H1 (cell line): ENCODE measurements around the gene DGUOK. TPM values are rescaled to one million over a fixed set of nuclear protein-coding genes. Genes with fewer than 3 reads are reported as not detected.

Experiments used
- CTCF ChIA-PET: fragments of 300-600 bp; sonication (Branson Sonifier 250); formaldehyde crosslinking; loops from one replicate; lab custom pipeline; 2021; ENCODE audit not compliant: partially characterized antibody; lab: Charles Lee
- POLR2A ChIA-PET: fragments of 300-600 bp; sonication (Branson Sonifier 250); formaldehyde crosslinking; loops from one replicate; lab custom pipeline; 2021; ENCODE audit warnings: inconsistent platforms; ENCODE audit not compliant: partially characterized antibody; lab: Charles Lee
- DNase-seq, 2 experiments: peaks; one replicate each; pipeline versions ENCODE4 v3.0.0 to v3.0.0-alpha.2; 2010 to 2022; ENCODE audit warnings: low spot score in 2 of 2, low read depth in 1 of 2, mixed read lengths in 1 of 2
- FAIRE-seq: peaks from 2 replicates; lab custom pipeline; 2011; peaks lifted over from hg19 to GRCh38; lab: Jason Lieb, UNC
- H2AFZ ChIP-seq: 2 replicates; pipeline ENCODE4 v1.8.1; 2012; ENCODE audit warnings: low read length, inconsistent platforms
- H2AK5ac ChIP-seq: 2 replicates; pipeline ENCODE4 v1.6.1; 2013; ENCODE audit warnings: low read depth, low read length
- H2BK120ac ChIP-seq: replicated peaks from 2 replicates; pipeline ENCODE3; 2013; ENCODE audit warnings: low read depth, low read length, inconsistent platforms
- H2BK12ac ChIP-seq: 2 replicates; pipeline ENCODE4 v1.6.1; 2013; ENCODE audit warnings: low read depth, low read length
- H2BK15ac ChIP-seq: 2 replicates; pipeline ENCODE4 v1.6.1; 2013; ENCODE audit warnings: low read length
- H2BK20ac ChIP-seq: 2 replicates; pipeline ENCODE4 v1.6.1; 2013; ENCODE audit warnings: low read length
- H2BK5ac ChIP-seq: 2 replicates; pipeline ENCODE4 v1.6.1; 2013; ENCODE audit warnings: low read depth, low read length
- H3K14ac ChIP-seq: 2 replicates; pipeline ENCODE4 v1.6.1; 2013; ENCODE audit warnings: inconsistent platforms; ENCODE audit not compliant: insufficient read length
- H3K18ac ChIP-seq: 2 replicates; pipeline ENCODE4 v1.6.1; 2013; ENCODE audit warnings: low read length; ENCODE audit errors: extremely low read depth
- H3K23ac ChIP-seq: 2 replicates; pipeline ENCODE4 v1.6.1; 2013; ENCODE audit warnings: inconsistent platforms; ENCODE audit not compliant: insufficient read length
- H3K23me2 ChIP-seq: 2 replicates; pipeline ENCODE4 v1.6.1; 2013; ENCODE audit warnings: low read depth, low read length
- H3K27ac ChIP-seq: 2 replicates; pipeline ENCODE4 v1.6.1; 2011; ENCODE audit warnings: low read depth, low read length, inconsistent platforms
- H3K27me3 ChIP-seq, 4 experiments: replicated peaks in 1 of 4; 1 replicate in 1 of 4; 2 replicates in 3 of 4; pipeline versions ENCODE4 v1.6.1 to v1.8.1; 2011 to 2013; ENCODE audit warnings: low read length in 3 of 4, mild to moderate bottlenecking in 3 of 4, inconsistent platforms in 2 of 4, mixed read lengths in 2 of 4, moderate library complexity in 1 of 4; ENCODE audit not compliant: control insufficient read depth in 3 of 4, insufficient read depth in 3 of 4; ENCODE audit errors: extremely low read depth in 1 of 4
- H3K36me3 ChIP-seq, 4 experiments: 2 replicates each; pipeline versions ENCODE4 v1.6.1 to v1.8.1; 2011 to 2013; ENCODE audit warnings: mild to moderate bottlenecking in 4 of 4, low read length in 3 of 4, moderate library complexity in 2 of 4, control low read depth in 1 of 4, inconsistent platforms in 1 of 4; ENCODE audit not compliant: insufficient read depth in 4 of 4, control insufficient read depth in 2 of 4
- H3K4ac ChIP-seq: replicated peaks from 2 replicates; pipeline ENCODE3; 2013; ENCODE audit warnings: low read length, low read depth, mixed read lengths, inconsistent platforms; ENCODE audit not compliant: insufficient read length
- H3K4me1 ChIP-seq, 4 experiments: replicated peaks in 1 of 4; 1 replicate in 1 of 4; 2 replicates in 3 of 4; pipeline versions ENCODE4 v1.6.1 to v1.8.1; 2011 to 2013; ENCODE audit warnings: low read length in 3 of 4, inconsistent platforms in 2 of 4, mixed read lengths in 1 of 4; ENCODE audit not compliant: insufficient read depth in 4 of 4, control insufficient read depth in 3 of 4
- H3K4me2 ChIP-seq, 2 experiments: 2 replicates each; pipeline versions ENCODE4 v1.6.1 to v1.8.1; 2011 to 2013; ENCODE audit warnings: low read depth in 2 of 2, low read length in 2 of 2, control low read depth in 1 of 2, inconsistent platforms in 1 of 2, mild to moderate bottlenecking in 1 of 2; ENCODE audit not compliant: insufficient read depth in 1 of 2
- H3K4me3 ChIP-seq, 4 experiments: fragments of 200-600, 300-600 bp in 1 of 4; sonication (generic), shearing (Covaris generic), sonication (Bioruptor Twin) in 1 of 4; 2 replicates each; pipeline versions ENCODE4 v1.5.1 to v1.8.1; 2011 to 2016; ENCODE audit warnings: low read length in 4 of 4, low read depth in 3 of 4, control low read depth in 2 of 4, inconsistent platforms in 2 of 4, mild to moderate bottlenecking in 2 of 4, mixed read lengths in 1 of 4, moderate library complexity in 1 of 4; ENCODE audit not compliant: insufficient read depth in 2 of 4; ENCODE audit errors: extremely low read depth in 1 of 4
- H3K56ac ChIP-seq: replicated peaks from 2 replicates; pipeline ENCODE3; 2013; ENCODE audit warnings: low read depth, mild to moderate bottlenecking, mixed read lengths, low read length, inconsistent platforms; ENCODE audit not compliant: insufficient read length
- H3K79me1 ChIP-seq: 2 replicates; pipeline ENCODE4 v1.6.1; 2013; ENCODE audit warnings: low read depth, low read length, control low read depth
- H3K79me2 ChIP-seq, 2 experiments: 2 replicates each; pipeline versions ENCODE4 v1.6.1 to v1.8.1; 2012 to 2013; ENCODE audit warnings: low read length in 2 of 2, mild to moderate bottlenecking in 2 of 2, inconsistent platforms in 1 of 2; ENCODE audit not compliant: insufficient read depth in 2 of 2, control insufficient read depth in 1 of 2
- H3K9ac ChIP-seq, 4 experiments: replicated peaks in 1 of 4; 1 replicate in 1 of 4; 2 replicates in 3 of 4; pipeline versions ENCODE4 v1.6.1 to v1.8.1; 2011 to 2013; ENCODE audit warnings: low read depth in 3 of 4, low read length in 3 of 4, control low read depth in 2 of 4, mild to moderate bottlenecking in 2 of 4, moderate library complexity in 2 of 4, inconsistent platforms in 1 of 4; ENCODE audit errors: extremely low read depth in 1 of 4
- H3K9me3 ChIP-seq, 2 experiments: 2 replicates each; pipeline versions ENCODE4 v1.6.1 to v1.8.1; 2012 to 2013; ENCODE audit warnings: mild to moderate bottlenecking in 2 of 2, moderate library complexity in 2 of 2, control low read depth in 1 of 2, inconsistent platforms in 1 of 2, low read depth in 1 of 2, low read length in 1 of 2, mixed read lengths in 1 of 2; ENCODE audit not compliant: insufficient read depth in 2 of 2
- H4K20me1 ChIP-seq, 2 experiments: replicated peaks in 1 of 2; 2 replicates each; pipeline versions ENCODE3 to v1.8.1; 2011 to 2013; ENCODE audit warnings: inconsistent platforms in 2 of 2, low read length in 2 of 2, mild to moderate bottlenecking in 1 of 2; ENCODE audit not compliant: insufficient read depth in 2 of 2, control insufficient read depth in 1 of 2
- H4K5ac ChIP-seq: 2 replicates; pipeline ENCODE4 v1.6.1; 2013; ENCODE audit warnings: low read length, low read depth, mixed read lengths, inconsistent platforms; ENCODE audit not compliant: insufficient read length
- H4K8ac ChIP-seq: 2 replicates; pipeline ENCODE4 v1.8.0; 2013; ENCODE audit warnings: mild to moderate bottlenecking, moderate library complexity, low read length, inconsistent platforms; ENCODE audit not compliant: insufficient read depth; ENCODE audit errors: extremely low read depth
- H4K91ac ChIP-seq: replicated peaks from 2 replicates; pipeline ENCODE3; 2013; ENCODE audit warnings: low read length, mixed read lengths, inconsistent platforms; ENCODE audit not compliant: insufficient read length
- BCL11A ChIP-seq, 2 experiments: IDR thresholded peaks; one replicate each; pipeline ENCODE4 v1.6.1; 2011; ENCODE audit warnings: low read depth in 2 of 2, low read length in 2 of 2, mild to moderate bottlenecking in 2 of 2
- BRCA1 ChIP-seq: IDR thresholded peaks from 2 replicates; pipeline ENCODE4 v1.6.1; 2012; ENCODE audit warnings: low read depth, low read length, improper control_type of control experiment
- CEBPB ChIP-seq: IDR thresholded peaks from 2 replicates; pipeline ENCODE4 v1.6.1; 2012; ENCODE audit warnings: low read depth, low read length
- CHD2 ChIP-seq: IDR thresholded peaks from 2 replicates; pipeline ENCODE4 v1.6.1; 2012; ENCODE audit warnings: low read length, improper control_type of control experiment
- EP300 ChIP-seq, 2 experiments: IDR thresholded peaks; 1 replicate in 1 of 2; 2 replicates in 1 of 2; pipeline ENCODE4 v1.6.1; 2011 to 2012; ENCODE audit warnings: low read depth in 2 of 2, low read length in 2 of 2, mild to moderate bottlenecking in 2 of 2, borderline replicate concordance in 1 of 2, inconsistent platforms in 1 of 2, moderate library complexity in 1 of 2
- FOSL1 ChIP-seq: IDR thresholded peaks from 2 replicates; pipeline ENCODE4 v1.6.1; 2011; ENCODE audit warnings: mild to moderate bottlenecking, low read depth, low read length, moderate library complexity; ENCODE audit not compliant: insufficient read depth
- KDM1A ChIP-seq: fragments of 200-600, 300-600 bp; sonication (generic); IDR thresholded peaks from 2 replicates; pipeline ENCODE4 v1.7.1; 2016; ENCODE audit warnings: mild to moderate bottlenecking, low read length, borderline replicate concordance
- NRF1 ChIP-seq: IDR thresholded peaks from 2 replicates; pipeline ENCODE4 v1.6.1; 2011; ENCODE audit warnings: mild to moderate bottlenecking, low read depth, low read length, improper control_type of control experiment
- POLR2A ChIP-seq, 2 experiments: IDR thresholded peaks; 1 replicate in 1 of 2; 2 replicates in 1 of 2; pipeline ENCODE4 v1.6.1; 2011; ENCODE audit warnings: low read depth in 2 of 2, low read length in 2 of 2, mild to moderate bottlenecking in 2 of 2; ENCODE audit errors: control extremely low read depth in 1 of 2
- TEAD4 ChIP-seq: IDR thresholded peaks from 2 replicates; pipeline ENCODE4 v1.6.1; 2012; ENCODE audit warnings: low read depth, low read length, inconsistent platforms, mixed read lengths
- USF2 ChIP-seq: IDR thresholded peaks from 2 replicates; pipeline ENCODE4 v1.6.1; 2011; ENCODE audit warnings: low read length, improper control_type of control experiment
- WGBS, 2 experiments: shearing (Covaris generic) in 1 of 2; methylation state at CpG; one replicate each; pipeline versions ENCODE4 v1.1.6 to v1.1.7; 2013 to 2015; ENCODE audit warnings: low lambda C conversion rate in 2 of 2, mixed read lengths in 2 of 2, inconsistent platforms in 1 of 2, low coverage in 1 of 2, missing lambda C conversion rate in 1 of 2; ENCODE audit not compliant: insufficient replicate concordance in 2 of 2, insufficient coverage in 1 of 2, insufficient read length in 1 of 2; ENCODE audit errors: extremely low coverage in 1 of 2, missing lambda C conversion rate in 1 of 2; 5-methylcytosine and 5-hydroxymethylcytosine counted together
- polyA plus RNA-seq, 7 experiments: library from polyadenylated mRNA; depleted of rRNA in 3 of 7; stranded (reverse) in 5 of 7; unstranded in 2 of 7; fragments of >200 nt in 5 of 7; fragments of 200-250 nt in 2 of 7; gene quantifications; 1 replicate in 5 of 7; 2 replicates in 1 of 7; 4 replicates in 1 of 7; pipeline versions ENCODE4 v1.2.1 to v1.2.3, GENCODE V29; 2011 to 2013; ENCODE audit warnings: missing spikeins in 2 of 7, mixed read lengths in 2 of 7
- total RNA-seq: library from RNA; stranded (reverse); fragmentation: NEBNext Ultra II Directional; extraction: Animal tissue kit (Norgen Biotek cat#: 25700); gene quantifications from 2 replicates; pipeline ENCODE4 v1.2.1, GENCODE V29; 2021

DGUOK gene
- total and polyA plus RNA-seq, 2 of the 8 experiments (the other 6 are each of a cell fraction or from before 2014, with no cell fraction given): 110 to 168 TPM

GRCh38 chr2:73889206-73889605, 37.5 kb upstream of the DGUOK start:
- Histone ChIP-seq H3K4me1 (peaks cover 0 to 7% (median 4%) of the 10 kb centered on the region in 4 experiments; a peak in 4 of 7 replicates), H3K23ac (no peak overlapping the region), H3K4ac (no peak overlapping the region), H3K18ac (no peak overlapping the region), H2BK120ac (no peak overlapping the region), H3K14ac (no peak overlapping the region), H4K5ac (no peak overlapping the region), H3K4me2 (no peak overlapping the region), H3K27me3 (no peaks in the 10 kb centered on the region), H3K9me3 (no peaks in the 10 kb centered on the region), H2BK20ac (no peak overlapping the region), H3K27ac (no peak overlapping the region), H4K8ac (no peak overlapping the region), H2BK12ac (no peak overlapping the region), H3K23me2 (no peaks in the 10 kb centered on the region), H4K91ac (no peak overlapping the region), H2BK15ac (no peak overlapping the region), H3K9ac (no peak overlapping the region), H3K79me2 (no peaks in the 10 kb centered on the region), H2AFZ (no peak overlapping the region), H3K36me3 (no peaks in the 10 kb centered on the region), H3K56ac (no peak overlapping the region), H4K20me1 (no peaks in the 10 kb centered on the region), H3K79me1 (no peaks in the 10 kb centered on the region), H2AK5ac (no peak overlapping the region), H3K4me3 (no peak overlapping the region), H2BK5ac (no peak overlapping the region)
- POLR2A ChIA-PET: no interaction called here
- 93% methylated on average over 4 of the region's 5 CpGs; no CpG with 5 or more reads in 1 of the 2 experiments for WGBS, 2 experiments
- DNase-seq: no peak
- FAIRE-seq: no peak
- CTCF ChIA-PET: no interaction called here
- TF ChIP-seq EP300 (IDR thresholded peaks at IDR 0.05; ENCODE audit: borderline replicate concordance in 1 of 2, low read depth in 2 of 2, low read length in 2 of 2) (no peak), KDM1A (no peak), BCL11A (IDR thresholded peaks at IDR 0.05; ENCODE audit: low read depth in 2 of 2, low read length in 2 of 2) (no peak), CEBPB (no peak), USF2 (no peak), TEAD4 (no peak), POLR2A (IDR thresholded peaks at IDR 0.05; ENCODE audit: control extremely low read depth in 1 of 2, low read depth in 2 of 2, low read length in 2 of 2) (no peak), NRF1 (no peak), FOSL1 (no peak), CHD2 (no peak), BRCA1 (no peak)
